MM.1S (cell line): ENCODE data around the gene COX14.

Experiments
- DNase-seq: peaks from one replicate; pipeline ENCODE4 v3.0.0-alpha.2; 2015
- H2AFZ ChIP-seq: fragments of 300-600 bp; sonication (generic); 2 replicates; pipeline ENCODE4 v1.6.0; 2016; ENCODE audit warnings: antibody characterized with exemption, low read length
- H3F3A ChIP-seq: fragments of 300-600 bp; sonication (generic); 2 replicates; pipeline ENCODE4 v1.6.1; 2016; ENCODE audit warnings: mild to moderate bottlenecking, antibody characterized with exemption, low read length, moderate library complexity, mixed read lengths; ENCODE audit not compliant: insufficient read depth
- H3K27ac ChIP-seq: fragments of 300-600 bp; sonication (generic); 2 replicates; pipeline ENCODE4 v1.5.1; 2016; ENCODE audit warnings: mild to moderate bottlenecking, low read length
- H3K27me3 ChIP-seq: fragments of 300-600 bp; sonication (generic); replicated peaks from 2 replicates; pipeline ENCODE4 v1.6.0; 2016; ENCODE audit warnings: low read length; ENCODE audit not compliant: insufficient read depth
- H3K36me3 ChIP-seq: fragments of 300-600 bp; sonication (generic); replicated peaks from 2 replicates; pipeline ENCODE4 v1.6.1; 2016; ENCODE audit warnings: mild to moderate bottlenecking, low read length, mixed read lengths; ENCODE audit not compliant: insufficient read depth
- H3K4me1 ChIP-seq: fragments of 300-600 bp; sonication (generic); 2 replicates; pipeline ENCODE4 v1.6.1; 2016; ENCODE audit warnings: low read length, mixed read lengths
- H3K4me2 ChIP-seq: fragments of 300-600 bp; sonication (generic); 2 replicates; pipeline ENCODE4 v1.6.0; 2016; ENCODE audit warnings: low read depth, low read length
- H3K4me3 ChIP-seq: fragments of 300-600 bp; sonication (generic); 2 replicates; pipeline ENCODE4 v1.5.1; 2016; ENCODE audit warnings: low read length, mixed read lengths
- H3K79me2 ChIP-seq: fragments of 300-600 bp; sonication (generic); 2 replicates; pipeline ENCODE4 v1.6.1; 2016; ENCODE audit warnings: mixed run types, low read length, mixed read lengths
- H3K9ac ChIP-seq: fragments of 300-600 bp; sonication (generic); 2 replicates; pipeline ENCODE4 v1.6.1; 2016; ENCODE audit warnings: low read length, mixed read lengths
- H3K9me2 ChIP-seq: fragments of 300-600 bp; sonication (generic); replicated peaks from 2 replicates; pipeline ENCODE4 v1.6.1; 2016; ENCODE audit warnings: mild to moderate bottlenecking, low read length, mixed read lengths; ENCODE audit not compliant: insufficient read depth
- H3K9me3 ChIP-seq: fragments of 300-600 bp; sonication (generic); replicated peaks from 2 replicates; pipeline ENCODE4 v1.6.1; 2016; ENCODE audit warnings: mild to moderate bottlenecking, low read length, mixed read lengths; ENCODE audit not compliant: insufficient read depth
- H4K20me1 ChIP-seq: fragments of 300-600 bp; sonication (generic); 2 replicates; pipeline ENCODE4 v1.6.1; 2016; ENCODE audit warnings: mild to moderate bottlenecking, low read length, moderate library complexity, mixed read lengths; ENCODE audit not compliant: insufficient read depth
- CTCF ChIP-seq: fragments of 300-600 bp; sonication (generic); IDR thresholded peaks from 2 replicates; pipeline ENCODE4 v1.5.1; 2016; ENCODE audit warnings: antibody characterized with exemption, low read length, mixed read lengths
- EZH2 ChIP-seq: fragments of 300-600 bp; sonication (generic); optimal IDR thresholded peaks from 2 replicates; pipeline ENCODE3; 2017; ENCODE audit warnings: low read depth, mild to moderate bottlenecking, antibody characterized with exemption, low read length, mixed read lengths
- EZH2phosphoT487 ChIP-seq: fragments of 300-600 bp; sonication (generic); IDR thresholded peaks from 2 replicates; pipeline ENCODE4 v1.6.1; 2018; ENCODE audit warnings: antibody characterized with exemption, low read length

The COX14 gene

DNA sequence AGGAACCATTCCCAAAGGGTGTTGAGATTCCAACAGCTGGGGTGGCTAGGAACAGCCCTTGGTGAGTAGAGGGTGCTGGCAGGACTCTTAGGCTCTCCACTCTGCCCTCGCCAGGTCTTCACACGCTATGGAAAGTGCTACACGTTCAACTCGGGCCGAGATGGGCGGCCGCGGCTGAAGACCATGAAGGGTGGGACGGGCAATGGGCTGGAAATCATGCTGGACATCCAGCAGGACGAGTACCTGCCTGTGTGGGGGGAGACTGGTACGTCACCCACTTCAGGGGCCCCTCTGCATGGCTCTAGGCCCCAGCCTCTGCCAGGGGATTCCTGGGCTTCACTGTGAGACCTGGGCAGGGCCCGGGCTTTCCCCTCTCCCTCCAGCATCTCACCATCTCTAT lies 34.9 kb upstream of the COX14 start:
- Histone ChIP-seq H3K27me3 (no peaks in the 10 kb centered on the region), H3K9ac (no peak overlapping the region), H3K4me1 (no peaks in the 10 kb centered on the region), H3K4me3 (no peak overlapping the region), H3K79me2 (no peaks in the 10 kb centered on the region), H2AFZ (no peak overlapping the region), H3K36me3 (no peaks in the 10 kb centered on the region), H4K20me1 (no peaks in the 10 kb centered on the region), H3K9me3 (no peaks in the 10 kb centered on the region), H3K4me2 (no peak overlapping the region), H3F3A (no peaks in the 10 kb centered on the region), H3K9me2 (no peaks in the 10 kb centered on the region), H3K27ac (no peak overlapping the region)
- DNase-seq: no peak
- TF ChIP-seq EZH2phosphoT487 (no peak), EZH2 (no peak), CTCF (no peak)

- Histone ChIP-seq H3K4me3 (no peak overlapping the region), H3K4me1 (no peaks in the 10 kb centered on the region), H3K9me2 (no peaks in the 10 kb centered on the region), H3K27ac (no peak overlapping the region), H3K4me2 (no peak overlapping the region), H3K27me3 (no peaks in the 10 kb centered on the region), H3K36me3 (no peaks in the 10 kb centered on the region), H3K79me2 (no peaks in the 10 kb centered on the region), H3K9me3 (no peaks in the 10 kb centered on the region), H3K9ac (no peak overlapping the region), H3F3A (no peaks in the 10 kb centered on the region), H2AFZ (no peak overlapping the region), H4K20me1 (no peaks in the 10 kb centered on the region)
- no peak for TF ChIP-seq EZH2phosphoT487
- no peak for TF ChIP-seq CTCF
- TF ChIP-seq EZH2: no peak
- DNase-seq: no peak
Measured at GRCh38 chr12:50078281-50078680, 33.8 kb upstream of the COX14 start.

- no peaks in the 10 kb centered on the region for H3K4me1 ChIP-seq
- TF ChIP-seq EZH2phosphoT487: no peak
Measured at GRCh38 chr12:50079771-50080170, 32.3 kb upstream of the COX14 start.

GRCh38 chr12:50081096-50081808 lies 30.8 kb upstream of the COX14 start:
- Histone ChIP-seq H3K4me3 (no peak overlapping the region), H3K9me2 (no peaks in the 10 kb centered on the region), H4K20me1 (no peaks in the 10 kb centered on the region), H3K4me1 (no peaks in the 10 kb centered on the region), H3K27ac (no peak overlapping the region), H3K9ac (no peak overlapping the region), H3K4me2 (no peak overlapping the region), H3K27me3 (no peaks in the 10 kb centered on the region), H3F3A (peaks cover 7% of the 10 kb centered on the region), H2AFZ (no peak overlapping the region), H3K36me3 (no peaks in the 10 kb centered on the region), H3K79me2 (peaks cover 6% of the 10 kb centered on the region; the same call in 1 of the 2 replicates), H3K9me3 (no peaks in the 10 kb centered on the region)
- TF ChIP-seq CTCF: no peak
- TF ChIP-seq EZH2phosphoT487: no peak
- no peak for TF ChIP-seq EZH2
- DNase-seq: no peak

More at GRCh38 chr12:50079771-50080170, 32.3 kb upstream of the COX14 start:
- H3K9me2 ChIP-seq: no peaks in the 10 kb centered on the region
- H3K27ac ChIP-seq: no peak overlapping the region
- H4K20me1 ChIP-seq: no peaks in the 10 kb centered on the region
- no peaks in the 10 kb centered on the region for H3F3A ChIP-seq
- H3K4me3 ChIP-seq: no peak overlapping the region
- H3K27me3 ChIP-seq: no peaks in the 10 kb centered on the region
- no peak overlapping the region for H3K4me2 ChIP-seq
- no peaks in the 10 kb centered on the region for H3K36me3 ChIP-seq
- H3K79me2 ChIP-seq: no peaks in the 10 kb centered on the region
- H3K9me3 ChIP-seq: no peaks in the 10 kb centered on the region
- no peak overlapping the region for H2AFZ ChIP-seq
- no peak for DNase-seq
- H3K9ac ChIP-seq: no peak overlapping the region
